T follicular helper cell (primary cell): ENCODE measurements around the gene DEPDC7.
A peak's percentile ranks its signal among the peaks of the same experiment; 100 is the strongest.
"Not testable (repeated sequence)": the region's sequence is repeated elsewhere in the genome, so short reads cannot be mapped to it uniquely, and the experiment has no call there.

Experiments
- DNase-seq: peaks from one replicate; pipeline ENCODE4 v3.0.0-alpha.2; 2020; ENCODE audit warnings: low read depth
- total RNA-seq, 2 experiments: gene quantifications; one replicate each; lab custom pipeline; 2026; lab: John Stamatoyannopoulos, UW

DEPDC7 gene
- total RNA-seq = 2.0 to 2.4 reads per million in 2 experiments

GRCh38 chr11:33015621-33016551 lies at the start of gene DEPDC7:
Gene DEPDC7 (plus strand): TSS chr11:33015878. CDS start chr11:33015956, 78 bp downstream.
- peak; percentile 70 for DNase-seq

- no peak for DNase-seq
These were observed 47.1 kb upstream of the DEPDC7 start for GRCh38 chr11:32968541-32968940.

- not testable (repeated sequence) for DNase-seq
These were observed 43.4 kb upstream of the DEPDC7 start for GRCh38 chr11:32972233-32972632.

GRCh38 chr11:32972781-32973180 lies 42.9 kb upstream of the DEPDC7 start:
- no peak for DNase-seq

GRCh38 chr11:32982626-32983025 lies 33.1 kb upstream of the DEPDC7 start:
- DNase-seq = no peak

- no peak for DNase-seq
These were observed 32.2 kb upstream of the DEPDC7 start for GRCh38 chr11:32983506-32983905.

- no peak for DNase-seq
These were observed 30.1 kb upstream of the DEPDC7 start for GRCh38 chr11:32985600-32985999.

GRCh38 chr11:32987851-32988250 lies 27.8 kb upstream of the DEPDC7 start:
- no peak for DNase-seq

- DNase-seq = no peak
These were observed 25.2 kb upstream of the DEPDC7 start for GRCh38 chr11:32990481-32990880.

- no peak for DNase-seq
These were observed 24.3 kb upstream of the DEPDC7 start for GRCh38 chr11:32991427-32991826.

GRCh38 chr11:32991898-32992297 lies 23.8 kb upstream of the DEPDC7 start:
- DNase-seq = no peak

- no peak for DNase-seq
These were observed 15.5 kb upstream of the DEPDC7 start for GRCh38 chr11:33000181-33000580.

GRCh38 chr11:33001281-33001680 lies 14.4 kb upstream of the DEPDC7 start:
- DNase-seq = no peak

GRCh38 chr11:33001751-33002542 lies 13.7 kb upstream of the DEPDC7 start:
- DNase-seq = no peak

GRCh38 chr11:33005175-33005574 lies 10.5 kb upstream of the DEPDC7 start:
- DNase-seq = peak; percentile 15

GRCh38 chr11:33006010-33006409 lies 9.7 kb upstream of the DEPDC7 start:
- no peak for DNase-seq

GRCh38 chr11:33013755-33014154 lies 1.9 kb upstream of the DEPDC7 start:
- DNase-seq = no peak

- no peak for DNase-seq
These were observed 976 bp downstream of the DEPDC7 start for GRCh38 chr11:33016654-33017053.

- DNase-seq = no peak
These were observed 1.8 kb downstream of the DEPDC7 start for GRCh38 chr11:33017478-33017877.

GRCh38 chr11:33017965-33018364 lies 2.3 kb downstream of the DEPDC7 start:
- DNase-seq = no peak

GRCh38 chr11:33018840-33019239 lies 3.2 kb downstream of the DEPDC7 start:
- no peak for DNase-seq

- no peak for DNase-seq
These were observed 5.8 kb downstream of the DEPDC7 start for GRCh38 chr11:33021501-33021900.

- no peak for DNase-seq
These were observed 6.3 kb downstream of the DEPDC7 start for GRCh38 chr11:33021937-33022336.
